Nephron (organoid): Measurements from ENCODE around the gene USP5.

Source experiments
- H3K27ac Mint-ChIP-seq, 3 experiments: 2 replicates each; pipeline ENCODE4 v1.8.0; 2020; ENCODE audit warnings: mixed read lengths in 3 of 3, mild to moderate bottlenecking in 2 of 3, moderate library complexity in 1 of 3
- H3K27me3 Mint-ChIP-seq: 2 replicates; pipeline ENCODE4 v1.8.0; 2021; ENCODE audit warnings: low read depth, mild to moderate bottlenecking, moderate library complexity, mixed read lengths
- H3K36me3 Mint-ChIP-seq: 2 replicates; pipeline ENCODE4 v1.8.0; 2020; ENCODE audit warnings: low read depth, mixed read lengths
- H3K4me1 Mint-ChIP-seq: 2 replicates; pipeline ENCODE4 v1.8.0; 2020; ENCODE audit warnings: mixed read lengths
- H3K4me3 Mint-ChIP-seq, 3 experiments: 2 replicates each; pipeline ENCODE4 v1.8.0; 2020; ENCODE audit warnings: mild to moderate bottlenecking in 3 of 3, mixed read lengths in 3 of 3, moderate library complexity in 2 of 3
- H3K9me3 Mint-ChIP-seq: 2 replicates; pipeline ENCODE4 v1.8.0; 2020; ENCODE audit warnings: mixed read lengths
- CTCF ChIP-seq, 3 experiments: fragments of 200-600 bp; sonication (generic); IDR thresholded peaks; one replicate each; pipeline ENCODE4 v1.5.0; 2021; ENCODE audit warnings: antibody characterized with exemption in 3 of 3; ENCODE audit not compliant: unreplicated experiment in 3 of 3

The USP5 gene

GRCh38 chr12:6816598-6816997 is 35.4 kb upstream of the USP5 start:
- peaks cover 4% of the 10 kb centered on the region for H3K27me3 Mint-ChIP-seq
- H3K9me3 Mint-ChIP-seq: no peaks in the 10 kb centered on the region
- H3K36me3 Mint-ChIP-seq: no peaks in the 10 kb centered on the region
- H3K4me3 Mint-ChIP-seq: no peak overlapping the region
- H3K27ac Mint-ChIP-seq: peak overlapping the region in 2 of 3 experiments; percentile 20 to 38
- no peak for TF ChIP-seq CTCF (IDR thresholded peaks at IDR 0.05; ENCODE audit: unreplicated experiment in 3 of 3)
- peaks cover 30% of the 10 kb centered on the region for H3K4me1 Mint-ChIP-seq

GRCh38 chr12:6817098-6817497 is 34.9 kb upstream of the USP5 start:
- H3K27ac Mint-ChIP-seq: peak overlapping the region in 1 of 3 experiments; percentile 38
- TF ChIP-seq CTCF (IDR thresholded peaks at IDR 0.05; ENCODE audit: unreplicated experiment in 3 of 3): no peak

GRCh38 chr12:6817662-6818157 is 34.2 kb upstream of the USP5 start:
- Mint-ChIP-seq H3K9me3 (no peaks in the 10 kb centered on the region), H3K36me3 (no peaks in the 10 kb centered on the region), H3K4me3 (no peak overlapping the region), H3K4me1 (peaks cover 32% of the 10 kb centered on the region), H3K27ac (peak overlapping the region in 2 of 3 experiments; percentile 3 to 59), H3K27me3 (peaks cover 4% of the 10 kb centered on the region)
- TF ChIP-seq CTCF (IDR thresholded peaks at IDR 0.05; ENCODE audit: unreplicated experiment in 3 of 3): no peak

More at GRCh38 chr12:6817098-6817497, 34.9 kb upstream of the USP5 start:
- Mint-ChIP-seq H3K9me3 (no peaks in the 10 kb centered on the region), H3K4me1 (peaks cover 30% of the 10 kb centered on the region), H3K36me3 (no peaks in the 10 kb centered on the region), H3K27me3 (peaks cover 4% of the 10 kb centered on the region), H3K4me3 (no peak overlapping the region)

- Mint-ChIP-seq H3K36me3 (no peaks in the 10 kb centered on the region), H3K27ac (peak overlapping the region; percentile 54 to 98 (median 63)), H3K4me3 (peak overlapping the region in 1 of 3 experiments; percentile 59), H3K4me1 (peaks cover 37% of the 10 kb centered on the region), H3K27me3 (peaks cover 4% of the 10 kb centered on the region), H3K9me3 (no peaks in the 10 kb centered on the region)
- no peak for TF ChIP-seq CTCF (IDR thresholded peaks at IDR 0.05; ENCODE audit: unreplicated experiment in 3 of 3)
These were observed 33.7 kb upstream of the USP5 start for GRCh38 chr12:6818222-6818621.

- no peaks in the 10 kb centered on the region for H3K9me3 Mint-ChIP-seq
- peaks cover 4% of the 10 kb centered on the region for H3K27me3 Mint-ChIP-seq
- TF ChIP-seq CTCF (IDR thresholded peaks at IDR 0.05; ENCODE audit: unreplicated experiment in 3 of 3): no peak
- H3K36me3 Mint-ChIP-seq: no peaks in the 10 kb centered on the region
- H3K27ac Mint-ChIP-seq: peak overlapping the region; percentile 54 to 98 (median 63)
- H3K4me1 Mint-ChIP-seq: peaks cover 38% of the 10 kb centered on the region
- peak overlapping the region in 1 of 3 experiments; percentile 59 for H3K4me3 Mint-ChIP-seq
These were observed 33.3 kb upstream of the USP5 start for GRCh38 chr12:6818645-6819044.
